ENCODE results near the gene TOLLIP.

DNA sequence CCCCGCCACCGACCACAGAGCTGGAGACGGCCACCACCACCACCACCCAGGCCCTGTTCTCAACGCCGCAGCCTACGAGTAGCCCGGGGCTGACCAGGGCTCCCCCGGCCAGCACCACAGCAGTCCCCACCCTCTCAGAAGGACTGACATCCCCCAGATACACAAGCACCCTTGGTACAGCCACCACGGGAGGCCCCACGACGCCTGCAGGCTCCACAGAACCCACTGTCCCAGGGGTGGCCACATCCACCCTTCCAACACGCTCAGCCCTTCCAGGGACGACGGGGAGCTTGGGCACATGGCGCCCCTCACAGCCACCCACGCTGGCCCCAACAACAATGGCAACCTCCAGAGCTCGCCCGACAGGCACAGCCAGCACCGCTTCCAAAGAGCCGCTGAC, 67.7 kb downstream of the TOLLIP start:
- TF ChIP-seq, protein P1, sequence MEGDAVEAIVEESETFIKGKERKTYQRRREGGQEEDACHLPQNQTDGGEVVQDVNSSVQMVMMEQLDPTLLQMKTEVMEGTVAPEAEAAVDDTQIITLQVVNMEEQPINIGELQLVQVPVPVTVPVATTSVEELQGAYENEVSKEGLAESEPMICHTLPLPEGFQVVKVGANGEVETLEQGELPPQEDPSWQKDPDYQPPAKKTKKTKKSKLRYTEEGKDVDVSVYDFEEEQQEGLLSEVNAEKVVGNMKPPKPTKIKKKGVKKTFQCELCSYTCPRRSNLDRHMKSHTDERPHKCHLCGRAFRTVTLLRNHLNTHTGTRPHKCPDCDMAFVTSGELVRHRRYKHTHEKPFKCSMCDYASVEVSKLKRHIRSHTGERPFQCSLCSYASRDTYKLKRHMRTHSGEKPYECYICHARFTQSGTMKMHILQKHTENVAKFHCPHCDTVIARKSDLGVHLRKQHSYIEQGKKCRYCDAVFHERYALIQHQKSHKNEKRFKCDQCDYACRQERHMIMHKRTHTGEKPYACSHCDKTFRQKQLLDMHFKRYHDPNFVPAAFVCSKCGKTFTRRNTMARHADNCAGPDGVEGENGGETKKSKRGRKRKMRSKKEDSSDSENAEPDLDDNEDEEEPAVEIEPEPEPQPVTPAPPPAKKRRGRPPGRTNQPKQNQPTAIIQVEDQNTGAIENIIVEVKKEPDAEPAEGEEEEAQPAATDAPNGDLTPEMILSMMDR (IDR thresholded peaks at IDR 0.05), result no peak
- TF ChIP-seq SP1 (CRISPR knock-in tag; conservative IDR thresholded peaks at IDR 0.05) (no peak), JUN (CRISPR knock-in tag; IDR thresholded peaks at IDR 0.05) (no peak), ARID4B (CRISPR knock-in tag; IDR thresholded peaks at IDR 0.05; ENCODE audit: borderline replicate concordance) (no peak), E2F1 (CRISPR knock-in tag; IDR thresholded peaks at IDR 0.05) (no peak)

All from WTC11 (cell line).